Breast epithelium (tissue), 3 donors: ENCODE data around the gene CHRNB4.

Experiments used
- CTCF ChIP-seq, 3 donors: fragments of 450-650 bp; IDR thresholded peaks; one replicate each; pipeline ENCODE4 v1.5.1; 2016 to 2017; ENCODE audit warnings: antibody characterized with exemption in 3 of 3, mild to moderate bottlenecking in 3 of 3, moderate library complexity in 3 of 3
- POLR2A ChIP-seq: fragments of 450-650 bp; IDR thresholded peaks from one replicate; pipeline ENCODE4 v1.6.1; 2016; ENCODE audit warnings: antibody characterized with exemption, mild to moderate bottlenecking, moderate library complexity

DNA sequence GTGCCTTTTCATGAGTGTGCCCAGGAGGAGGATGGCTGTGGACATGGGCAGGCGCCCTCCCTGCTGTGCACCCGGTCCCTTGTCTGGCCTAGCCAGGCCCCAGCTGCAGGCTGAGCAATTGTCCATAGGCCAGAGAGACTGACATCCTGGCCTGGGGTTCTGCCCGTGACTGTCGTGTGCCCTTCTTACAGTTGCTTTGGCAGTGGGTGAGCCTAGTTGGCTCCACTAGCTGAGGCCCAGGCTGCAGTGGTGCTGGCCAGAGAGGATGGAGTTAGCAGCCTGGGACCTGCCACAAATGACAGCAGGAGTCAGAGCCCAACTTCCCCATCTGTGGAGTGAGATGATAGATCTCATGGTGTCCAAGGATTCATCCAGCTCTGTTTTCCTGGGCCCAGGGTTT, 9.0 kb upstream of the CHRNB4 start:
- no peak for TF ChIP-seq CTCF (IDR thresholded peaks at IDR 0.05)
- TF ChIP-seq POLR2A, result no peak
